H1 (cell line): ENCODE data around the gene TMEM269. TPM values are rescaled to one million over a fixed set of nuclear protein-coding genes. Genes with fewer than 3 reads are reported as not detected.

Source experiments
- CTCF ChIA-PET: fragments of 300-600 bp; sonication (Branson Sonifier 250); formaldehyde crosslinking; loops from one replicate; lab custom pipeline; 2021; ENCODE audit not compliant: partially characterized antibody; lab: Charles Lee
- POLR2A ChIA-PET: fragments of 300-600 bp; sonication (Branson Sonifier 250); formaldehyde crosslinking; loops from one replicate; lab custom pipeline; 2021; ENCODE audit warnings: inconsistent platforms; ENCODE audit not compliant: partially characterized antibody; lab: Charles Lee
- DNase-seq, 2 experiments: peaks; one replicate each; pipeline versions ENCODE4 v3.0.0 to v3.0.0-alpha.2; 2010 to 2022; ENCODE audit warnings: low spot score in 2 of 2, low read depth in 1 of 2, mixed read lengths in 1 of 2
- FAIRE-seq: peaks from 2 replicates; lab custom pipeline; 2011; peaks lifted over from hg19 to GRCh38; lab: Jason Lieb, UNC
- H2AFZ ChIP-seq: 2 replicates; pipeline ENCODE4 v1.8.1; 2012; ENCODE audit warnings: low read length, inconsistent platforms
- H2AK5ac ChIP-seq: 2 replicates; pipeline ENCODE4 v1.6.1; 2013; ENCODE audit warnings: low read depth, low read length
- H2BK120ac ChIP-seq: replicated peaks from 2 replicates; pipeline ENCODE3; 2013; ENCODE audit warnings: low read depth, low read length, inconsistent platforms
- H2BK12ac ChIP-seq: 2 replicates; pipeline ENCODE4 v1.6.1; 2013; ENCODE audit warnings: low read depth, low read length
- H2BK15ac ChIP-seq: 2 replicates; pipeline ENCODE4 v1.6.1; 2013; ENCODE audit warnings: low read length
- H2BK20ac ChIP-seq: 2 replicates; pipeline ENCODE4 v1.6.1; 2013; ENCODE audit warnings: low read length
- H2BK5ac ChIP-seq: 2 replicates; pipeline ENCODE4 v1.6.1; 2013; ENCODE audit warnings: low read depth, low read length
- H3K14ac ChIP-seq: 2 replicates; pipeline ENCODE4 v1.6.1; 2013; ENCODE audit warnings: inconsistent platforms; ENCODE audit not compliant: insufficient read length
- H3K18ac ChIP-seq: 2 replicates; pipeline ENCODE4 v1.6.1; 2013; ENCODE audit warnings: low read length; ENCODE audit errors: extremely low read depth
- H3K23ac ChIP-seq: 2 replicates; pipeline ENCODE4 v1.6.1; 2013; ENCODE audit warnings: inconsistent platforms; ENCODE audit not compliant: insufficient read length
- H3K23me2 ChIP-seq: 2 replicates; pipeline ENCODE4 v1.6.1; 2013; ENCODE audit warnings: low read depth, low read length
- H3K27ac ChIP-seq: 2 replicates; pipeline ENCODE4 v1.6.1; 2011; ENCODE audit warnings: low read depth, low read length, inconsistent platforms
- H3K27me3 ChIP-seq, 4 experiments: replicated peaks in 1 of 4; 1 replicate in 1 of 4; 2 replicates in 3 of 4; pipeline versions ENCODE4 v1.6.1 to v1.8.1; 2011 to 2013; ENCODE audit warnings: low read length in 3 of 4, mild to moderate bottlenecking in 3 of 4, inconsistent platforms in 2 of 4, mixed read lengths in 2 of 4, moderate library complexity in 1 of 4; ENCODE audit not compliant: control insufficient read depth in 3 of 4, insufficient read depth in 3 of 4; ENCODE audit errors: extremely low read depth in 1 of 4
- H3K36me3 ChIP-seq, 4 experiments: 2 replicates each; pipeline versions ENCODE4 v1.6.1 to v1.8.1; 2011 to 2013; ENCODE audit warnings: mild to moderate bottlenecking in 4 of 4, low read length in 3 of 4, moderate library complexity in 2 of 4, control low read depth in 1 of 4, inconsistent platforms in 1 of 4; ENCODE audit not compliant: insufficient read depth in 4 of 4, control insufficient read depth in 2 of 4
- H3K4ac ChIP-seq: replicated peaks from 2 replicates; pipeline ENCODE3; 2013; ENCODE audit warnings: low read length, low read depth, mixed read lengths, inconsistent platforms; ENCODE audit not compliant: insufficient read length
- H3K4me1 ChIP-seq, 4 experiments: replicated peaks in 1 of 4; 1 replicate in 1 of 4; 2 replicates in 3 of 4; pipeline versions ENCODE4 v1.6.1 to v1.8.1; 2011 to 2013; ENCODE audit warnings: low read length in 3 of 4, inconsistent platforms in 2 of 4, mixed read lengths in 1 of 4; ENCODE audit not compliant: insufficient read depth in 4 of 4, control insufficient read depth in 3 of 4
- H3K4me2 ChIP-seq, 2 experiments: 2 replicates each; pipeline versions ENCODE4 v1.6.1 to v1.8.1; 2011 to 2013; ENCODE audit warnings: low read depth in 2 of 2, low read length in 2 of 2, control low read depth in 1 of 2, inconsistent platforms in 1 of 2, mild to moderate bottlenecking in 1 of 2; ENCODE audit not compliant: insufficient read depth in 1 of 2
- H3K4me3 ChIP-seq, 4 experiments: fragments of 200-600, 300-600 bp in 1 of 4; sonication (generic), shearing (Covaris generic), sonication (Bioruptor Twin) in 1 of 4; 2 replicates each; pipeline versions ENCODE4 v1.5.1 to v1.8.1; 2011 to 2016; ENCODE audit warnings: low read length in 4 of 4, low read depth in 3 of 4, control low read depth in 2 of 4, inconsistent platforms in 2 of 4, mild to moderate bottlenecking in 2 of 4, mixed read lengths in 1 of 4, moderate library complexity in 1 of 4; ENCODE audit not compliant: insufficient read depth in 2 of 4; ENCODE audit errors: extremely low read depth in 1 of 4
- H3K56ac ChIP-seq: replicated peaks from 2 replicates; pipeline ENCODE3; 2013; ENCODE audit warnings: low read depth, mild to moderate bottlenecking, mixed read lengths, low read length, inconsistent platforms; ENCODE audit not compliant: insufficient read length
- H3K79me1 ChIP-seq: 2 replicates; pipeline ENCODE4 v1.6.1; 2013; ENCODE audit warnings: low read depth, low read length, control low read depth
- H3K79me2 ChIP-seq, 2 experiments: 2 replicates each; pipeline versions ENCODE4 v1.6.1 to v1.8.1; 2012 to 2013; ENCODE audit warnings: low read length in 2 of 2, mild to moderate bottlenecking in 2 of 2, inconsistent platforms in 1 of 2; ENCODE audit not compliant: insufficient read depth in 2 of 2, control insufficient read depth in 1 of 2
- H3K9ac ChIP-seq, 4 experiments: replicated peaks in 1 of 4; 1 replicate in 1 of 4; 2 replicates in 3 of 4; pipeline versions ENCODE4 v1.6.1 to v1.8.1; 2011 to 2013; ENCODE audit warnings: low read depth in 3 of 4, low read length in 3 of 4, control low read depth in 2 of 4, mild to moderate bottlenecking in 2 of 4, moderate library complexity in 2 of 4, inconsistent platforms in 1 of 4; ENCODE audit errors: extremely low read depth in 1 of 4
- H3K9me3 ChIP-seq, 2 experiments: 2 replicates each; pipeline versions ENCODE4 v1.6.1 to v1.8.1; 2012 to 2013; ENCODE audit warnings: mild to moderate bottlenecking in 2 of 2, moderate library complexity in 2 of 2, control low read depth in 1 of 2, inconsistent platforms in 1 of 2, low read depth in 1 of 2, low read length in 1 of 2, mixed read lengths in 1 of 2; ENCODE audit not compliant: insufficient read depth in 2 of 2
- H4K20me1 ChIP-seq, 2 experiments: replicated peaks in 1 of 2; 2 replicates each; pipeline versions ENCODE3 to v1.8.1; 2011 to 2013; ENCODE audit warnings: inconsistent platforms in 2 of 2, low read length in 2 of 2, mild to moderate bottlenecking in 1 of 2; ENCODE audit not compliant: insufficient read depth in 2 of 2, control insufficient read depth in 1 of 2
- H4K5ac ChIP-seq: 2 replicates; pipeline ENCODE4 v1.6.1; 2013; ENCODE audit warnings: low read length, low read depth, mixed read lengths, inconsistent platforms; ENCODE audit not compliant: insufficient read length
- H4K8ac ChIP-seq: 2 replicates; pipeline ENCODE4 v1.8.0; 2013; ENCODE audit warnings: mild to moderate bottlenecking, moderate library complexity, low read length, inconsistent platforms; ENCODE audit not compliant: insufficient read depth; ENCODE audit errors: extremely low read depth
- H4K91ac ChIP-seq: replicated peaks from 2 replicates; pipeline ENCODE3; 2013; ENCODE audit warnings: low read length, mixed read lengths, inconsistent platforms; ENCODE audit not compliant: insufficient read length
- RAD21 ChIP-seq, 2 experiments: IDR thresholded peaks in 1 of 2; conservative IDR thresholded peaks in 1 of 2; 2 replicates each; pipeline ENCODE4 v1.6.1; 2011; ENCODE audit warnings: low read depth in 2 of 2, low read length in 2 of 2, improper control_type of control experiment in 1 of 2, inconsistent platforms in 1 of 2, mild to moderate bottlenecking in 1 of 2, moderate library complexity in 1 of 2
- TEAD4 ChIP-seq: IDR thresholded peaks from 2 replicates; pipeline ENCODE4 v1.6.1; 2012; ENCODE audit warnings: low read depth, low read length, inconsistent platforms, mixed read lengths
- WGBS, 2 experiments: shearing (Covaris generic) in 1 of 2; methylation state at CpG; one replicate each; pipeline versions ENCODE4 v1.1.6 to v1.1.7; 2013 to 2015; ENCODE audit warnings: low lambda C conversion rate in 2 of 2, mixed read lengths in 2 of 2, inconsistent platforms in 1 of 2, low coverage in 1 of 2, missing lambda C conversion rate in 1 of 2; ENCODE audit not compliant: insufficient replicate concordance in 2 of 2, insufficient coverage in 1 of 2, insufficient read length in 1 of 2; ENCODE audit errors: extremely low coverage in 1 of 2, missing lambda C conversion rate in 1 of 2; 5-methylcytosine and 5-hydroxymethylcytosine counted together
- polyA plus RNA-seq, 7 experiments: library from polyadenylated mRNA; depleted of rRNA in 3 of 7; stranded (reverse) in 5 of 7; unstranded in 2 of 7; fragments of >200 nt in 5 of 7; fragments of 200-250 nt in 2 of 7; gene quantifications; 1 replicate in 5 of 7; 2 replicates in 1 of 7; 4 replicates in 1 of 7; pipeline versions ENCODE4 v1.2.1 to v1.2.3, GENCODE V29; 2011 to 2013; ENCODE audit warnings: missing spikeins in 2 of 7, mixed read lengths in 2 of 7
- total RNA-seq: library from RNA; stranded (reverse); fragmentation: NEBNext Ultra II Directional; extraction: Animal tissue kit (Norgen Biotek cat#: 25700); gene quantifications from 2 replicates; pipeline ENCODE4 v1.2.1, GENCODE V29; 2021
- TF ChIP-seq, protein P1 (sequence below), 3 experiments: IDR thresholded peaks; 1 replicate in 2 of 3; 2 replicates in 1 of 3; pipeline versions ENCODE4 v1.5.1 to v1.6.1; 2011; ENCODE audit warnings: low read length in 3 of 3, mild to moderate bottlenecking in 3 of 3, inconsistent platforms in 2 of 3, low read depth in 1 of 3, moderate library complexity in 1 of 3; ENCODE audit not compliant: insufficient read depth in 1 of 3; ENCODE audit errors: control extremely low read depth in 1 of 3
- TF ChIP-seq, protein P2 (sequence below): IDR thresholded peaks from 2 replicates; pipeline ENCODE4 v1.6.1; 2012; ENCODE audit warnings: inconsistent platforms

TMEM269 gene
- total and polyA plus RNA-seq, 2 of the 8 experiments (the other 6 are each of a cell fraction or from before 2014, with no cell fraction given): 0.14 to 0.35 TPM

DNA sequence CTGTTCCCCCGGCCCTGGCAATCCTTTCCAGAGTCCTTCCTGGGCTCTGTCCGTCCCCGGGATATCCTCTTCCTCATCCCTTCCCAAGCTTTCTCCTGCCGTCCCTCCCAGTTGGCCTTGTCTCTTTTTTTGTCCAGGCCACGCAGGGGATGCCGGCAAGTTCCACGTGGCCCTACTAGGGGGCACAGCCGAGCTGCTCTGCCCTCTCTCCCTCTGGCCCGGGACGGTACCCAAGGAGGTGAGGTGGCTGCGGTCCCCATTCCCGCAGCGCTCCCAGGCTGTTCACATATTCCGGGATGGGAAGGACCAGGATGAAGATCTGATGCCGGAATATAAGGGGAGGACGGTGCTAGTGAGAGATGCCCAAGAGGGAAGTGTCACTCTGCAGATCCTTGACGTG is 45.8 kb downstream of the TMEM269 start:
- H3K4me3 ChIP-seq: no peak overlapping the region
- no peak overlapping the region for H3K4me2 ChIP-seq
- H3K79me1 ChIP-seq: no peaks in the 10 kb centered on the region
- no peaks in the 10 kb centered on the region for H4K20me1 ChIP-seq
- no peak overlapping the region for H4K91ac ChIP-seq
- TF ChIP-seq, protein P1, sequence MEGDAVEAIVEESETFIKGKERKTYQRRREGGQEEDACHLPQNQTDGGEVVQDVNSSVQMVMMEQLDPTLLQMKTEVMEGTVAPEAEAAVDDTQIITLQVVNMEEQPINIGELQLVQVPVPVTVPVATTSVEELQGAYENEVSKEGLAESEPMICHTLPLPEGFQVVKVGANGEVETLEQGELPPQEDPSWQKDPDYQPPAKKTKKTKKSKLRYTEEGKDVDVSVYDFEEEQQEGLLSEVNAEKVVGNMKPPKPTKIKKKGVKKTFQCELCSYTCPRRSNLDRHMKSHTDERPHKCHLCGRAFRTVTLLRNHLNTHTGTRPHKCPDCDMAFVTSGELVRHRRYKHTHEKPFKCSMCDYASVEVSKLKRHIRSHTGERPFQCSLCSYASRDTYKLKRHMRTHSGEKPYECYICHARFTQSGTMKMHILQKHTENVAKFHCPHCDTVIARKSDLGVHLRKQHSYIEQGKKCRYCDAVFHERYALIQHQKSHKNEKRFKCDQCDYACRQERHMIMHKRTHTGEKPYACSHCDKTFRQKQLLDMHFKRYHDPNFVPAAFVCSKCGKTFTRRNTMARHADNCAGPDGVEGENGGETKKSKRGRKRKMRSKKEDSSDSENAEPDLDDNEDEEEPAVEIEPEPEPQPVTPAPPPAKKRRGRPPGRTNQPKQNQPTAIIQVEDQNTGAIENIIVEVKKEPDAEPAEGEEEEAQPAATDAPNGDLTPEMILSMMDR (IDR thresholded peaks at IDR 0.05; ENCODE audit: control extremely low read depth in 1 of 3, insufficient read depth in 1 of 3, low read depth in 1 of 3, low read length in 3 of 3): peak; percentile 18 to 51 (median 41); a peak in 3 of 4 replicates
- TF ChIP-seq, protein P2, sequence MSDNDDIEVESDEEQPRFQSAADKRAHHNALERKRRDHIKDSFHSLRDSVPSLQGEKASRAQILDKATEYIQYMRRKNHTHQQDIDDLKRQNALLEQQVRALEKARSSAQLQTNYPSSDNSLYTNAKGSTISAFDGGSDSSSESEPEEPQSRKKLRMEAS: peak; percentile 59
- TF ChIP-seq RAD21 (IDR thresholded peaks at IDR 0.05 in 1 of 2, conservative IDR thresholded peaks at IDR 0.05 in 1 of 2; ENCODE audit: low read depth in 2 of 2, low read length in 2 of 2) (peak; percentile 33 to 58; a peak in 3 of 4 replicates), TEAD4 (no peak)
- no peaks in the 10 kb centered on the region for H3K36me3 ChIP-seq
- no peak overlapping the region for H3K14ac ChIP-seq
- no peak overlapping the region for H2AFZ ChIP-seq
- no peak overlapping the region for H3K23ac ChIP-seq
- H2BK20ac ChIP-seq: no peak overlapping the region
- H2BK12ac ChIP-seq: no peak overlapping the region
- H3K79me2 ChIP-seq: no peaks in the 10 kb centered on the region
- H3K9ac ChIP-seq: no peak overlapping the region
- H2BK120ac ChIP-seq: no peak overlapping the region
- H3K23me2 ChIP-seq: no peaks in the 10 kb centered on the region
- ChIA-PET POLR2A (interaction anchor here (1.0 to 2.9 kb wide), 5 partner anchors 10 to 26 kb away, joined by 3 to 10 read pairs (median 7); partner anchors contain the start of genes ERMAP and ZNF691), CTCF (interaction anchor here (0.7 to 2.9 kb wide), 11 partner anchors 10 to 397 kb away, joined by 3 to 11 read pairs (median 5); partner anchors contain the start of gene P3H1)
- no peak overlapping the region for H4K8ac ChIP-seq
- H3K56ac ChIP-seq: no peak overlapping the region
- H3K18ac ChIP-seq: no peak overlapping the region
- DNase-seq (peak in 1 of 2 experiments; percentile 51), FAIRE-seq (no peak)
- no peak overlapping the region for H2AK5ac ChIP-seq
- H3K9me3 ChIP-seq: no peaks in the 10 kb centered on the region
- no peaks in the 10 kb centered on the region for H3K27me3 ChIP-seq
- no peaks in the 10 kb centered on the region for H3K4me1 ChIP-seq
- H2BK15ac ChIP-seq: no peak overlapping the region
- no peak overlapping the region for H3K27ac ChIP-seq
- no peak overlapping the region for H2BK5ac ChIP-seq
- H4K5ac ChIP-seq: no peak overlapping the region
- H3K4ac ChIP-seq: no peak overlapping the region
- WGBS, 2 experiments: 81% methylated on average over 17 of the region's 17 CpGs; no CpG with 5 or more reads in 1 of the 2 experiments
